Brain microvascular endothelial cell (primary cell): ENCODE measurements around the gene COL23A1.

Experiments
- DNase-seq: peaks from one replicate; pipeline ENCODE4 v3.0.0-alpha.2; 2020
- H3K27ac ChIP-seq: fragments of 250-450 bp; sonication (Bioruptor Pico); 2 replicates; pipeline ENCODE4 v1.5.1; 2020; ENCODE audit warnings: mild to moderate bottlenecking, moderate library complexity
- H3K27me3 ChIP-seq: fragments of 250-450 bp; sonication (Bioruptor Pico); replicated peaks from 2 replicates; pipeline ENCODE4 v1.5.1; 2020; ENCODE audit warnings: mild to moderate bottlenecking
- H3K36me3 ChIP-seq: fragments of 250-450 bp; sonication (Bioruptor Pico); replicated peaks from 2 replicates; pipeline ENCODE4 v1.5.1; 2020; ENCODE audit warnings: mild to moderate bottlenecking
- H3K4me3 ChIP-seq: 2 replicates; pipeline ENCODE4 v1.5.1; 2011; ENCODE audit warnings: low read depth, mild to moderate bottlenecking, control low read depth, low read length, moderate library complexity
- in situ Hi-C: cut with HindIII; loops from 2 replicates; pipeline ENCODE4 v1.10.0; 2017; ENCODE audit warnings: low sequenced_read_pairs, low pct_ligation_motif_present
- TF ChIP-seq, protein P1 (sequence below): IDR thresholded peaks from 2 replicates; pipeline ENCODE4 v1.5.1; 2011; ENCODE audit warnings: low read depth, mild to moderate bottlenecking, moderate library complexity, low read length, control low read depth, inconsistent platforms; ENCODE audit errors: missing control alignments

The COL23A1 gene

DNA sequence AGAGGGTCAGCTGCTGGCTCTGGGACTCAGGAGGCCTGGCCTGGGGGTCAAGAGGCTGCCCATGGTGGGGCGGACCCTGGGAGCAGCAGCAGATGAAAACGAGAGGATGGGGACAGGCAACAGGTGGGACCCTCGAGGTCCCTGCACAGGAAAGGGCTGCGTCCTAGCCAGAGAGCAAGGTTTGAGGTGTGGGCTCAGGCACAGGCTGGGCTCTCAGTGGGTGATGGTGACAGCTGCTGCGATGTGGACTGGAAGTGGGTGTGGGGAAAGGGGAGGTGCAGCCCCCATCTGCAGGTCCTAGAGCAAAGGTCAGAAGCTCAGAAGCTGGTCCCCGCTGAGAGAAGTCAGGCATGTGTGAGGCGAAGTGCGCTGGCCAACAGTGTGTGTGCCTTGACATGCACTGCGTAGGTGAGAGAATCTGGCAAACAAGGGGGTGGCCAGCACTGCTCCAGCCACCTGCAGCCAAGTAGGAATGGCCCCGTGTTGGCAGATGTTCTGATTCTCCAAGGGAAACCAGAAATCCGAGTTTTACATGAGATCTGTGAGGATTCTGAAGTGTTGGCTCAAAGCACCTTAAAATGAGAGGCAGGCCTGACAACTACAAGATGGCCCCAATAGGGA, 85.7 kb downstream of the COL23A1 start:
- Histone ChIP-seq H3K27me3 (no peaks in the 10 kb centered on the region), H3K27ac (no peak overlapping the region), H3K36me3 (no peaks in the 10 kb centered on the region), H3K4me3 (no peak overlapping the region)
- TF ChIP-seq, protein P1, sequence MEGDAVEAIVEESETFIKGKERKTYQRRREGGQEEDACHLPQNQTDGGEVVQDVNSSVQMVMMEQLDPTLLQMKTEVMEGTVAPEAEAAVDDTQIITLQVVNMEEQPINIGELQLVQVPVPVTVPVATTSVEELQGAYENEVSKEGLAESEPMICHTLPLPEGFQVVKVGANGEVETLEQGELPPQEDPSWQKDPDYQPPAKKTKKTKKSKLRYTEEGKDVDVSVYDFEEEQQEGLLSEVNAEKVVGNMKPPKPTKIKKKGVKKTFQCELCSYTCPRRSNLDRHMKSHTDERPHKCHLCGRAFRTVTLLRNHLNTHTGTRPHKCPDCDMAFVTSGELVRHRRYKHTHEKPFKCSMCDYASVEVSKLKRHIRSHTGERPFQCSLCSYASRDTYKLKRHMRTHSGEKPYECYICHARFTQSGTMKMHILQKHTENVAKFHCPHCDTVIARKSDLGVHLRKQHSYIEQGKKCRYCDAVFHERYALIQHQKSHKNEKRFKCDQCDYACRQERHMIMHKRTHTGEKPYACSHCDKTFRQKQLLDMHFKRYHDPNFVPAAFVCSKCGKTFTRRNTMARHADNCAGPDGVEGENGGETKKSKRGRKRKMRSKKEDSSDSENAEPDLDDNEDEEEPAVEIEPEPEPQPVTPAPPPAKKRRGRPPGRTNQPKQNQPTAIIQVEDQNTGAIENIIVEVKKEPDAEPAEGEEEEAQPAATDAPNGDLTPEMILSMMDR, result no peak
- no peak for DNase-seq
- in situ Hi-C loops, result no loop called here

DNA sequence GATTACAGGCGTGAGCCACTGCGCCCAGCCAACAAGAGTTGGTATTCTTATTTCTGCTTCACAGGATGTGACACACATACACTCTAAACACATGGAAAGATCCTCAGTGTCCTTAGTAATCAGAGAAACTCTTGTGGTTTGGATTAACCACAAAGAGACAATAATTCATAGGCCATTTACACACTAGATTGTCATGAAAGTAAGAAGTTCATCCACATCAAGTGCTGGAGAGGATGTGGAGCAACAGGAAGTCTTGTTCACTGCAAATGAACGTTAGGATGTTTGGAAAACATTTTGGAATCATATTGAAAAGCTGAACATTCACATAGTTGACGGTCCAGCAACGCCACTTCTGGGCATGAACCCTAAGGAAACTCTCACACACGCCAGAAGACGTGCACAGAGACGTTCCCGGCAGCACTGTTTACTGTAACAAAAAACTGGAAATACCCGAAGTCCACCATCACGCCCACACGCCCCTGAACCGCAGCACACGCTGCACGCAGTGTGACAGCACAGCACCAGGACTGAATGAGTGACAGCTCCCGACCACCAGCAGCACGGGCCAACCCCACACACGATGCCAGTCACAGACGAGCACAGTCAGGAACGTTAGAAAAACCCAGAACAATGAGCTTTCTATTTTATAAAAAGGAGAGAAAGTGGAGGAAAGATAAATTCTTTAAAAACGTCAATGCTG, 87.6 kb downstream of the COL23A1 start:
- Histone ChIP-seq H3K27ac (no peak overlapping the region), H3K4me3 (no peak overlapping the region), H3K27me3 (no peaks in the 10 kb centered on the region), H3K36me3 (no peaks in the 10 kb centered on the region)
- DNase-seq, result no peak
- in situ Hi-C loops, result no loop called here
- TF ChIP-seq, protein P1, result no peak

DNA sequence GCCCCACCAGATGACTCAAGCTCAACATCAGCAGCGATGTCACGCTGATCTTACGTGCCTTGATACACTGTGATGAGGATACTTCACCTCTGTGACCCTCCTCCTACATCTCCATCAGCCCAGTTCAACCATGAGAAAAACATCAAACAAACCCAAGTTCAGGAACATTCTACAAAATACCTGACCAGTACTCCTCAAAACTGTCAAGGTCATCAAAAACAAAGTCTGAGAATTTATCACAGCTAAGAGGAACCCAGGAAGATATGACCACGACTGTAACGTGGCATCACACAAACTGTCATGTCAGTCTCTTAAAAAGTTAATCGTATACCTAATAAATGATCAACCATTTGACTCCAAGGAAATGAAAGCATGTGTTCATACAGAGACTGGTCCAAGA, 90.8 kb downstream of the COL23A1 start:
- no peaks in the 10 kb centered on the region for H3K36me3 ChIP-seq
- no peak for DNase-seq
- in situ Hi-C loops, result no loop called here
- TF ChIP-seq, protein P1, result no peak
- no peak overlapping the region for H3K4me3 ChIP-seq
- no peaks in the 10 kb centered on the region for H3K27me3 ChIP-seq
- no peak overlapping the region for H3K27ac ChIP-seq

DNA sequence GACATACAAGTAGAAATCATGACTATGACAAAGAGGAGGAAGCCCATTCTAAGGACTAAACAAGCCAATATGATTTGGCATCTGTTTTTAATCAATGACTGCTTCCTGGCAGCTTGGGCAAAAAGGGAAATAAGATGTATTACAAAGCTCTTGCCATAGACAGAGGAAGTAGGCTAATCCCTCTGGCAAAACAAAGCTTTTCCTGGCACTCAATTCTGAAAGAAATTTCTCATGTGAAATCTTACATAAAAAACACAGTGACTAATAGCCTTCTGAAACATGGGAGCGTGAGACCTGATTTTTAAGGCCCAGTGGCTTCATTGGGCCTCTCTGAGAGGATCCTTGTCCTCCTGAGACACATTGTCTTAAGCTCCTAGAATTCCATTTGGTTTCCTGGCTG, 93.6 kb downstream of the COL23A1 start:
- no peaks in the 10 kb centered on the region for H3K36me3 ChIP-seq
- H3K27ac ChIP-seq, result no peak overlapping the region
- no peak overlapping the region for H3K4me3 ChIP-seq
- DNase-seq, result peak; percentile 2
- no peaks in the 10 kb centered on the region for H3K27me3 ChIP-seq
- TF ChIP-seq, protein P1, result no peak
- in situ Hi-C loops, result no loop called here

DNA sequence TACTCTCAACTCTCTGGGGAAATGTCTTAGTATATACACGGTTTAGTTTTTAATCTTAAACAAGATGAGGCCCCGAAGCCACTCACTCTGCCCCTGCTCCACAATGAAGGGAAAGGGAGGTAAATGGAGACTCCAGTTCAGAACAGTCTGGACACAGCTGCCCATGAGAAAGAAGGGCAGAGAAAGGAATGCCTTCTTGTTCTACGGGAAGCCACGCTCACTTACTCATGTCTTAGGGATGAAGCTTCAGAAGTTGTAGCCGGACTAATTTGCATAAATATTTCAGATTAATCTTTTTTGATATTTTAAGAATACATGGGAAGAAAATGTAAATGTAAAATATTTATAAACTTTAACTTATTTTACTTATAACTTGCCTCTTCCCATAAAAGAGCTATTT, 94.0 kb downstream of the COL23A1 start:
- no peak overlapping the region for H3K27ac ChIP-seq
- H3K36me3 ChIP-seq, result no peaks in the 10 kb centered on the region
- no peak overlapping the region for H3K4me3 ChIP-seq
- TF ChIP-seq, protein P1, result no peak
- no peaks in the 10 kb centered on the region for H3K27me3 ChIP-seq
- peak; percentile 1 for DNase-seq
- in situ Hi-C loops, result no loop called here
